NCI-H146 (cell line): ENCODE results near the gene TSPAN2.

Experiments used
- DNase-seq: peaks from one replicate; lab custom pipeline; 2025; lab: John Stamatoyannopoulos, UW

TSPAN2 gene

DNA sequence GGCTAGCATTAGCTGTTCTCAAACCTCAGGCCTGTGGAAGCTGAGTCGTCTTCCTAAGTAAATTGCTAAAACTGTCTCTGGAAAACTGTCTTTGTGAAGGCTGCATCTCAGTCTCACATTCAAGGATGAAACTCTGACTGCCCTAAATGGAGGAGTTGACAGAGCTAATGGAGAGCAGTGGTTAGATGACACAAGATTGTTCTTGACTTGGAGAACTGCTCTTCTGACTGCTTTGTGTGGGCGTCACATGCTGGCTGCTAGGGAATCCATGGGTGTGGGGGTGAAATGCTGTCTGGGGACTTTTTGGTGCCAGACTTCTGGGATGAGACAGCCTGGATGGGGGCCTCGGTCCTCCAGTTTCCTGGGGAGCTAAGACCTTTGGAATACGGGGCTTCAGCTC is 24.5 kb upstream of the TSPAN2 start:
- no peak for DNase-seq

GRCh38 chr1:115112496-115113375 is 23.4 kb upstream of the TSPAN2 start:
- peak; percentile 4 for DNase-seq

DNA sequence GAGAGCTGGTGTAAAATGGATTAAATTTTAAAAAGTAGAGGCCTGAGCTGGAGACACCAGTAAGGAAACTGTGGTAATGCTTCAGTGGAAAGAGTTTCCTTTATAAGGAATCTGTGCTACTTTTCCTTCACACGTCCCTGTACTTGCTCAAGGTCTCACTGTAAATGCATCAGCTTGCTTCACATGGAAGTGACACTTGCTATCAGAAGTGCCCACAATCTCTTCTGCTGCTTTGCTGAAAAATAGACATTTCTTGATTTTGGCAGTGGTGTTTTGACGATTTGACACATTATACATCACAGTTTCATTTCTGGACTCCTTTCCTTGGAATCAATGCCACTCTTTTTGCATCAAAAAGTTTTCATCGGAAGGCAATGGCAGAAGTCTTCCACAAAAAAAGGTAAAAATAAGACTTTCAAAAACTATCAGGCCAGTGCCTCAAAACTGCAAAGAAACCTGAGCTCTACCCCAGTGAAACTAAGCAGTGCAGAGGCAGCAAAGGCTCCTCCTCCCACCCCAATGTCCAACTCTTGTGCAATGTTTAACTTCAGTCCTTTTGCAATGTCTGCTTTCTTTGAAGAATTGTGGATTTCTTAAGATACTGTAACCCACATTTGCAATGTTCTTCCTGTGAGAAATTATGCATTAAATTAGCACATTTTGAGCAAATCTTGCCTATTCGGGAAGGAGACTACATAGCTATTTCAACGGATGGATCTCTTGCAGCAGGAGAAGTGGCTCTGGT is 18.4 kb upstream of the TSPAN2 start:
- no peak for DNase-seq

GRCh38 chr1:115105831-115106230 is 16.5 kb upstream of the TSPAN2 start:
- DNase-seq, result no peak

DNA sequence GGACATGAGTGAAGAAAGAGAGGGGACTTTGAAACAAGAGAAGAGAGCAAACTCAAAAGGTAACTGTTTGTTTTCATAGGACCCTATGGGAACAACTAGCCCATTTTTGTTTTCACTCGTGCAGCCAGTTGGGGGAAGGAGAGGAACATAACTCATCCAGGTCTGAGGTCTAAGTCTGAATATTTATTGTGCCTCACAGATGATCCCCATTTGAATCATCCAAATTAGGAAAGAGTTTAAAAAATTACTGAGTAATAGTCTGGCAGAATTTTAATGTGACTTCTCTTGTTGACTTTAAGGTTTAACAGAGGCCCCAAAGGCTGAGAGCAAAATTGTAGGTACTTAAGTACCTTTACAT is 10.4 kb upstream of the TSPAN2 start:
- DNase-seq, result no peak

GRCh38 chr1:115098979-115099692 is 9.8 kb upstream of the TSPAN2 start:
- peak; percentile 18 for DNase-seq

DNA sequence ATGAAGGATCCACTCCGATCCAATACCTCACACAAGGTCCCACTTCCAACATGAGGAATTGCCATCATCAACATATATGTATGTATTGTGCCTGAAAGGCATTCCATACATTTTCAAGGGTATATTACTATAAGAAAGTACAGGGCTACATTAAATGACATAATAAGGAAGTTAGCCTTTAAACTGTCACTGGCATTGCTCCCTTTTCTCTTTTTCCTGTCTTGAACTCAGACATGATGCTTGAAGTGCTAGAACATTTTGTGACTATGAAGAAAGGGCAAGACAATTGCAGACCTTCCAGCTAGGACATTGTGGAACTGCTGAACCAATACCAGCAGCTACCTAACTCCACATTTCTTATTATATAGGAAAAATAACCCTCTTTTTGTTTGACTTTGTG is 2.9 kb upstream of the TSPAN2 start:
- DNase-seq, result no peak

DNA sequence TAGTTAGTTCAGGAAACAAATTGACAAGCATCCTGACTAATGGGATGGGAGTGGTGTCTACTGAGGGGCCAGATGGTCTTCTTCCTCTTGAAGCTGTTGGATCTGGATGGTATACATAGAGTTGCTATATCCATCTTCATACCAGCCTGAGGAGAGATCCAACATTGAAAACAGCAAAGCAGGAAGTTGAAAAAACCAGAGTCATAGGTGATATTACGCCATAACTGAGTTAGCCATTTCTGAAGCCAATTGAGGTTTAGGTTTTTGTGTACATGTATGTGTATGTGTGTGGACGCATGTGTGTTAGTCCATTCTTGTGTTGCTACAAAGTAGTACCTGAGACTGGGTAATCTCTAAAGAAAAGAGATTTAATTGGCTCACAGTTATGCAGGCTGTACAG is 2.3 kb upstream of the TSPAN2 start:
- no peak for DNase-seq

- no peak for DNase-seq
Measured at GRCh38 chr1:115090956-115091355, 1.7 kb upstream of the TSPAN2 start.

- DNase-seq, result no peak
Measured at GRCh38 chr1:115090540-115090939, 1.2 kb upstream of the TSPAN2 start.

DNA sequence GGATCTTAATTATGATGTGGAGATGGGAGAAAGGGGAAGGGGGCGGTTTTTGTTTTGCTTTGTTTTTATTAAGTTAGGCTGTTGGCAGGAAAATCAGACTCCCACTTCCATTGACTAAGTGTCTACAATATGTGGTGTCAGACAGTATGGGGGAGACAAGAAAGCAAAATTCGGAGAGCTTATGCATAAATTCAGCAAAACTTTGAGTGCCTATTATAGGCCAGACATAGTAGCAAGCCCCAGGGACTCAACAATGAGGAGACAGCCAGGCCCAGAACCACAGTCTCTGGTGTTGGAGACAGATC is 835 bp upstream of the TSPAN2 start:
- DNase-seq, result no peak

DNA sequence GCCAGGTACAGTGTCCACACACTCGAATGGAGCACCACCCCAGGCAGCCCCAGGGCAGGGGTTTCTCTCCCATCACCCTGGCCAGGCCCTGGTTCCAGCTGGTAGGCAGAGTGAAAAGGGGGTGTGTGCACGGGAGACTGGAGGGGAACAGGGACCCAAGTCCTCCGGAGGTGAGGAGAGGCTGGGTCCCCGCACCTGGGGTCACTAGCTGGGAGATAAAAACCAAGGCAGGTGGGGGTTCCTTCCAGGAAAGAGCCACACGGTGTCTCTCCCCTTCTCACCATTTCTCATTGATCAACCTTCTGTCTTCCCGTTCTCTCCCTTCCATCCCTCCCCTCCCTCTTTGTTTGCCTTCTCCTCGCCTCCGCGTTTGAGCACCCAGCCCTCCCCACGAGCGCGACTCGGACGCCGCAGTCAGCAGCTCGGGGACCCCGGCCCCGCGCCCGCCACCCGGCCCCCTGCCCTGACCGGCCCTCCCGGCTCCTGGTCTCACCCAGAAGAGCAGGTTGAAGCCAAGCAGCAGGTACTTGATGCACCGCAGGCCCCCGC is 358 bp downstream of the TSPAN2 start:
- DNase-seq, result peak; percentile 43

GRCh38 chr1:115088115-115088778 is 1.1 kb downstream of the TSPAN2 start:
- no peak for DNase-seq

DNA sequence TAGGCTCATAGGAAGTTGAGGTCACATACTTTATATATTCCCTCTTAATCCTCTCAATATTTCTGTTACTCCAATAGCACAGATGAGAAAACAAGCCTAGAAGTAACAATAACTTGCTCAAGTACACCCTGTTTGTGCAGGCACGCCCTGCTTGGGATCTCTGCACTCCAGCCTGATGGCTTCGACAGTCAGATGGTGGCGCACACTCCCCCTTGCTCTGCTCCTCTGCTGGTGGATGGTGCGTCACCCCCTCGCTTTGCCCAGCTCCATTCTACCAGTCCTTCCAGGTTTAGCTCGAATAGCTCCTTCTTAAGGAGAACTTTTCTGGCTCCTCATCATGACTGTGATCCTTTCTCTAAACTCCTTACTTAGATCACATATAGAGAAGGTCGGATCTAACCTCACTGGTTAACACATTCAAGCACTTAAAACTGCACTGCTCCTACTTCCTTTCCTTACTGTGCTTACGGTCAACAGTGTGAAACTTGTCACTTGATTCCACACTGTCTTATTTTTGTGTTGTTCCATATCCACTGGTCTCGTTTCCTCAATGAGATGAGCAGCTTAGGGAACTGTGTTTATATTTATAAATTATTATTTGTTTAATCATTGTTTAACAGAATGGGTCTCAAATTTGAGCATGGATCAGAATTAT is 3.0 kb downstream of the TSPAN2 start:
- no peak for DNase-seq

DNA sequence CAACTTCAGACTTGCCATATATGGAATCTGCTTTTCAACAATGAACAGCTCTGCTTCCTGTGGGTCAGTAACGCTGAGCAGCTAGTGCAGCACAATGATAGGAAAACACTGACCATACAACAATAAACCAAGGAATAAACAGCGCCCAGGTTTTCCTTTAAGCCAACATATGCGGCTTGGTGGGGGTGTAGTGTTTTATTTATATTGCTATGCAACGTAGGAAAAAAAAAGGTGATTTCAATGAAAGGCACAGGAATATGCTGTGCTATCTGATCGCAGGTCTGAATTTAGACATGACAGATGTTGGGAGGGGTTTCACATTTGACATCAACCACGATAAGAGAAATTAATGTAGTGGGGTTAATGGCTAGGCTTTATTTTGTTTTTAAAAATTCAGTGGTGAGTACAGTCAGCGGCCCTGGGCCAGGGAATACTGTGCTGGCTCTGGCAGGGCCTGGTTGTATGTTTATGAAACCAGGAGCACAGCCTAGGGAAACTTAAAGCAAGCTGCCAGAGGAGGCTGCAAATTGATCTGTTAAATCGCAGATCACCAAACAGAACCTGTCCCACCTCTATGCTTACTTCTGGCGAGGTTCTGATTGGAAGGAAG is 4.3 kb downstream of the TSPAN2 start:
- no peak for DNase-seq

- DNase-seq, result no peak
Measured at GRCh38 chr1:115082949-115083348, 6.4 kb downstream of the TSPAN2 start.

GRCh38 chr1:115078708-115079107 is 10.6 kb downstream of the TSPAN2 start:
- DNase-seq, result no peak

GRCh38 chr1:115077984-115078330 is 11.3 kb downstream of the TSPAN2 start:
- DNase-seq, result no peak

- no peak for DNase-seq
Measured at GRCh38 chr1:115077286-115077983, 11.9 kb downstream of the TSPAN2 start.

DNA sequence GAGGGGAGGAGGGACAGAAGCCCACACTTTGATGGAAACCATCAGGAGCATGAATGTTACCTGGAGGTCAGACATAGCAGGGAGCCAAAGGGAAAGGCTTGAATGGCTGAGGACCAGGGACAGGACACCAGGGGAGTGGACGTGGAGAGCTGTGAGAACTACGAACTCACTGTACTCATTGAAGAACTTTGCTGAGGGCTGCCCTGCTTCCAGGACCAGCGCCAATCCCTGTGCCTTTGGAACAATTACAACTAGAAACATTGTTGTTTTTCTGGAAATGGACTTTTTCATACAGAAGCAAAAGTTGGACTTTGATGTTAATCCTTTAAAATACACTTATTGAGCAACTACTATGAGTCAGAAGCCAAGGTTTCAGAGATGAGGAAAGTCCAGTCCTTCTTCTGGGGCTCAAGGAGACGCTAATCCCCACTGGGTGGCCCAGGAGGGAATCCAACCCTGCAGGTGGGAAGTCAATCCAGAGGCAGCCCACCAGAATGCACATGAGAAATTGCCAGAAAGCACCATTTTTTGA is 12.9 kb downstream of the TSPAN2 start:
- no peak for DNase-seq
